ACC112 (cell line): ENCODE measurements around the gene DUSP1.

Source experiments
- H2AFZ ChIP-seq: fragments of 200-600 bp; sonication (generic); one replicate; pipeline ENCODE4 v1.6.0; 2017; ENCODE audit warnings: antibody characterized with exemption, low read length; ENCODE audit not compliant: unreplicated experiment
- H3K27ac ChIP-seq: fragments of 200-600 bp; sonication (generic); 2 replicates; pipeline ENCODE4 v1.5.1; 2014; ENCODE audit warnings: low read depth, mild to moderate bottlenecking, antibody characterized with exemption, low read length, moderate library complexity
- H3K27me3 ChIP-seq: fragments of 200-600 bp; sonication (generic); 2 replicates; pipeline ENCODE4 v1.6.1; 2014; ENCODE audit warnings: mild to moderate bottlenecking, antibody characterized with exemption, low read length, moderate library complexity, mixed read lengths; ENCODE audit not compliant: insufficient read depth
- H3K36me3 ChIP-seq: fragments of 200-600 bp; sonication (generic); 2 replicates; pipeline ENCODE4 v1.6.1; 2016; ENCODE audit warnings: mild to moderate bottlenecking, antibody characterized with exemption, low read length, moderate library complexity, mixed read lengths; ENCODE audit not compliant: insufficient read depth
- H3K4me1 ChIP-seq: fragments of 200-600 bp; sonication (generic); one replicate; pipeline ENCODE4 v1.6.1; 2016; ENCODE audit warnings: low read length, mixed read lengths; ENCODE audit not compliant: insufficient read depth, unreplicated experiment, control insufficient read depth
- H3K4me3 ChIP-seq: fragments of 200-600 bp; sonication (generic); 2 replicates; pipeline ENCODE4 v1.5.1; 2014; ENCODE audit warnings: mild to moderate bottlenecking, low read depth, low read length
- H3K79me2 ChIP-seq: fragments of 200-600 bp; sonication (generic); one replicate; pipeline ENCODE4 v1.6.0; 2016; ENCODE audit warnings: low read length; ENCODE audit not compliant: control insufficient read depth, unreplicated experiment, insufficient read depth

Gene DUSP1

GRCh38 chr5:172806897-172807672 is 36.1 kb upstream of the DUSP1 start:
- Histone ChIP-seq H3K4me3 (no peak overlapping the region), H3K79me2 (no peaks in the 10 kb centered on the region), H2AFZ (peak overlapping the region; percentile 9)

GRCh38 chr5:172805736-172806255 is 34.8 kb upstream of the DUSP1 start:
- Histone ChIP-seq H3K4me1 (peaks cover 24% of the 10 kb centered on the region), H3K4me3 (no peak overlapping the region), H2AFZ (no peak overlapping the region), H3K79me2 (no peaks in the 10 kb centered on the region), H3K27ac (no peak overlapping the region), H3K27me3 (no peaks in the 10 kb centered on the region), H3K36me3 (no peaks in the 10 kb centered on the region)

More at GRCh38 chr5:172806897-172807672, 36.1 kb upstream of the DUSP1 start:
- Histone ChIP-seq H3K36me3 (no peaks in the 10 kb centered on the region), H3K27ac (peak overlapping the region; percentile 54), H3K27me3 (no peaks in the 10 kb centered on the region), H3K4me1 (peaks cover 11% of the 10 kb centered on the region)

- no peaks in the 10 kb centered on the region for H3K27me3 ChIP-seq
- H3K4me3 ChIP-seq, result no peak overlapping the region
- H2AFZ ChIP-seq, result no peak overlapping the region
- no peak overlapping the region for H3K27ac ChIP-seq
- no peaks in the 10 kb centered on the region for H3K36me3 ChIP-seq
- peaks cover 29% of the 10 kb centered on the region for H3K4me1 ChIP-seq
- H3K79me2 ChIP-seq, result no peaks in the 10 kb centered on the region
Observed at GRCh38 chr5:172805018-172805683, 34.2 kb upstream of the DUSP1 start.

- H2AFZ ChIP-seq, result no peak overlapping the region
- H3K4me3 ChIP-seq, result no peak overlapping the region
- no peaks in the 10 kb centered on the region for H3K27me3 ChIP-seq
- H3K4me1 ChIP-seq, result peaks cover 50% of the 10 kb centered on the region
- no peaks in the 10 kb centered on the region for H3K36me3 ChIP-seq
- H3K27ac ChIP-seq, result peak overlapping the region; percentile 99
- peaks cover 5% of the 10 kb centered on the region for H3K79me2 ChIP-seq
Observed at GRCh38 chr5:172802567-172803176, 31.7 kb upstream of the DUSP1 start.

- Histone ChIP-seq H3K27ac (peak overlapping the region; percentile 99), H3K4me3 (no peak overlapping the region), H3K4me1 (peaks cover 55% of the 10 kb centered on the region), H3K79me2 (peaks cover 5% of the 10 kb centered on the region), H3K27me3 (no peaks in the 10 kb centered on the region), H2AFZ (no peak overlapping the region), H3K36me3 (no peaks in the 10 kb centered on the region)
Observed at GRCh38 chr5:172802112-172802511, 31.1 kb upstream of the DUSP1 start.

GRCh38 chr5:172801179-172801671 is 30.2 kb upstream of the DUSP1 start:
- Histone ChIP-seq H3K27ac (peak overlapping the region; percentile 99), H2AFZ (no peak overlapping the region), H3K4me1 (peaks cover 62% of the 10 kb centered on the region)

GRCh38 chr5:172800088-172800551 is 29.1 kb upstream of the DUSP1 start:
- H2AFZ ChIP-seq, result no peak overlapping the region
- no peak overlapping the region for H3K4me3 ChIP-seq
- H3K36me3 ChIP-seq, result no peaks in the 10 kb centered on the region
- peak overlapping the region; percentile 99 for H3K27ac ChIP-seq
- peaks cover 69% of the 10 kb centered on the region for H3K4me1 ChIP-seq
- peaks cover 10% of the 10 kb centered on the region for H3K79me2 ChIP-seq
- no peaks in the 10 kb centered on the region for H3K27me3 ChIP-seq

More at GRCh38 chr5:172801179-172801671, 30.2 kb upstream of the DUSP1 start:
- Histone ChIP-seq H3K27me3 (no peaks in the 10 kb centered on the region), H3K79me2 (peaks cover 7% of the 10 kb centered on the region), H3K4me3 (no peak overlapping the region), H3K36me3 (no peaks in the 10 kb centered on the region)

GRCh38 chr5:172799416-172799815 is 28.4 kb upstream of the DUSP1 start:
- Histone ChIP-seq H3K4me3 (no peak overlapping the region), H3K27me3 (no peaks in the 10 kb centered on the region), H2AFZ (no peak overlapping the region), H3K36me3 (no peaks in the 10 kb centered on the region), H3K27ac (peak overlapping the region; percentile 99), H3K79me2 (peaks cover 10% of the 10 kb centered on the region), H3K4me1 (peaks cover 75% of the 10 kb centered on the region)

- H3K4me1 ChIP-seq, result peaks cover 83% of the 10 kb centered on the region
- no peaks in the 10 kb centered on the region for H3K36me3 ChIP-seq
- no peak overlapping the region for H2AFZ ChIP-seq
- H3K4me3 ChIP-seq, result no peak overlapping the region
- peak overlapping the region; percentile 99 for H3K27ac ChIP-seq
- no peaks in the 10 kb centered on the region for H3K27me3 ChIP-seq
- H3K79me2 ChIP-seq, result peaks cover 10% of the 10 kb centered on the region
Observed at GRCh38 chr5:172798422-172799215, 27.6 kb upstream of the DUSP1 start.

GRCh38 chr5:172797771-172798191 is 26.8 kb upstream of the DUSP1 start:
- peaks cover 87% of the 10 kb centered on the region for H3K4me1 ChIP-seq
- H2AFZ ChIP-seq, result no peak overlapping the region
- H3K27me3 ChIP-seq, result no peaks in the 10 kb centered on the region
- peak overlapping the region; percentile 99 for H3K27ac ChIP-seq
- no peaks in the 10 kb centered on the region for H3K36me3 ChIP-seq
- H3K4me3 ChIP-seq, result peak overlapping the region; percentile 46
- H3K79me2 ChIP-seq, result peaks cover 10% of the 10 kb centered on the region
